NCI-H345 treated with DMSO at 0.1 percent for 48 hours (cell line): ENCODE measurements around the gene AHCTF1.
"Not testable (repeated sequence)": the region's sequence is repeated elsewhere in the genome, so short reads cannot be mapped to it uniquely, and the experiment has no call there.

ENCODE experiments used
- DNase-seq: peaks from one replicate; lab custom pipeline; 2025; ENCODE audit not compliant: unreplicated experiment; lab: John Stamatoyannopoulos, UW

AHCTF1 gene

DNA sequence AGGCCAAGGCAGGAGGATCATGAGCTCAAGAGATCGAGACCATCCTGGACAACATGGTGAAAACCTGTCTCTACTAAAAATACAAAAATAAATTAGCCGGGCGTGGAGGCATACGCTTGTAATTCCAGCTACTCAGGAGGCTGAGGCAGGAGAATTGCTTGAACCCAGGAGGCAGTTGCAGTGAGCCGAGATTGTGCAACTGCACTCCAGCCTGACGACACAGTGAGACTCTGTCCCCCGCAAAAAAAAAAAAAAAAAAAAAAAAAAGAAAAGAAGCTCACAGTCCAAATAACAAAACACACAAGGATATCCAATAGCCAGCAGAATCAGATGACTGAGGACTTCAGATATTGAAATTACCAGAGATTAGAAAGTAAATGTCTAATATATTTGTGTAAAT lies 11.8 kb downstream of the AHCTF1 start:
- no peak for DNase-seq

DNA sequence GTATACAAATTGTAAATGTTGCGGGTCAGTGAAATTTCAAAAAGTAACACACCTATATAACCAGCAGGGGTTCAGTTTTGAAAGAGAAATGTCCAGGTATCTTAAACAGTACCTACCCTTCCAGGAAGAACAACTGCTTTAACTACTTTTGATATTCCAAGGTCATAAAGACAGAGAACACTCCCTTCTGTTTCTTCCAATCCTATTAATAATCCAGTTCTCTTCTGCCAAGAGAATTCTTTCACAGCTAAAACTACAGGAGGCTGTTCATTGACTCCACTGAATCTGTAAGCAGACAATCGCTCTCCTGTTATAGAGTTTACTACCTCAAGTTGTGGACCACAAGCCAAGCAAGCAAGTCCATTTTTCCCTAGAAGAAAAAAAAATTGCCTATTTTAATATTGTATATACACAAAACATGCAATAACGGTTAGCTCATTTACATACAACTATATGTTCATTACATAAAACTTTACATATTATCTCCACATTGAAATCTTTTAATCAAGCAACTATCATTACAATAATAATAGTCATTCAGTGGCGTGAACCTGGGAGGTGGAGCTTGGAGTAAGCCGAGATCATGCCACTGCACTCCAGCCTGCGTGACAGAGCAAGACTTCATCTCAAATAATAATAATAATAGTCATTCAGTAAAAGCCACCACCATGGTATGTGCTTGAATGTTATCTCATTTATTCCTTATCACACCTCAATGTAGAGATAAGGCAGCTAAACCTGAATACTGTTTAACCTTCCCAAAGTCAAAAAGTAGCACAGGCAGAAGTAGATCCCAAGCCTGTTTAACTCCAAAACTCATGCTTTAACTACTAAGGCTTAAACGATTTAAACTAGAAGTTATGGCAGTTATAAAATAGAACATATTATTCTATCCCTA lies 15.5 kb downstream of the AHCTF1 start:
- DNase-seq, result not testable (repeated sequence)

DNA sequence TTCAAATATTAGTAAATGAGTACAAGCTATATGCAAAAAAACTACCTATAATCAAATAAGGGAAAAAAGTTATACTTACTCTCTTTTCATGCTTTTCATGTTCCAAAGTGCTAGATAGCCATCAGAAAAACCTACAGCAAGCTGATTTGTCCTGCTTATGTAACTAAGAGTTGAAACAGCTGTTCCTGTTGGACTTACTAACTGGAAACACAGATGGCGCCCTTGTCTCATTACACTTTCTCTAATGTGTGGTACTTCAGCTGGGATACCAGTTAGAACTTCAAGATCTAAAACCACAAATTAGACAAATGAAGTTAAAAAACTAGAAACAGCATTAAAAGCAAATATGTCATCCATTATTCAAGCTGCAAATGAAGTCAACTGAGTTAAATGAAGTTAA lies 24.3 kb downstream of the AHCTF1 start:
- peak; percentile 1 for DNase-seq

DNA sequence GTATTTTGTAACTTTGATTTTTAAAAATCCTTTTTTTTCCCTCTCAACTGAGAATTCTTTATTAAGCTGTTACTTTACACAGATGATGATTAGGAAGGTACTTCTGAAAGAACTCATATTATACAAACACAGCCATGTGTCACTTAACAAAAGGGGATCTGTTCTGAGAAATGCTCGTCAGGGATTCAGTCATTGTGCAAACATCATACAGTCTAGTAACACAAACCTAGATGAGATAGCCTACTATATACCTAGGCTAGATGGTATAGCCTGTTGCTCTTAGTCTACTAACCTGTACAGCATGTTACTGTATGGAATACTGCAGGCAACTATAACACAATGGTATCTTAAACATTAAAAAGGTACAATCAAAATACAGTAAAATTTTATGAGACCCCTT lies 24.9 kb downstream of the AHCTF1 start:
- DNase-seq, result no peak

DNA sequence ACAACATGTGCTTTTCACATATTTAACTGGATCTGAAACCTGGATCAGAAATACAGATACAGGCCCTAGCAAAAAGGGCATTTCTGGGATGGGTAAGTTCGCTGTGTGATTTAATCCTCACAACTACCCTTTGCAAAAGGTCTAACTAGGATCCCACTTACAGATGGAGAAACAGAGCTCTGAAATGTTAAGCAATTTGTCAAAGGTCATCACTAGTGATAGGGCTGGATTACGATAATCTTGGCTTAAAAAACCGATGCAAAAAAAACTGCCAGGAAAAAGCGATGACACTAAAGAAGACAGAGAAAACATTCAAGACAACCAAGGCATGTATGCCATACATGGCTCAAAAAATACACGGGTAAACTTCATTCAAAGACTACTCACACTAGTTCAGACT lies 29.9 kb downstream of the AHCTF1 start:
- DNase-seq, result no peak

DNA sequence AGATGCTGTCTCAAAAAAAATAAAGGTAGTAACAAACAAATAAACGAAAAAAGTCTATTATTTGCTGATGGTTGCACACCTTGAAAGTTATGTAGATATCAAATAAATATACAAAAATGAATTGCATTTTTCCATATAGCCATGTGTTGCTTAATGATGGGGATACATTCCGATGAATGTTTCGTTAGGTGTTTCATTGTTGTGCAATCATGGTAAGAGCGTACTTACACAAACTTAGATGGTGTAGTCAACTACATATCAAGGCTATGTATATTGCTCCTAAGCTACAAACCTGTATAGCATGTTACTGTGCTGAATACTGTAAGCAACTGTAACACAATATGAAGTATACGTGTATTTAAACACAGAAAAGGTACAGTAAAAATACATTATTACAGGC lies 34.4 kb downstream of the AHCTF1 start:
- DNase-seq, result no peak

DNA sequence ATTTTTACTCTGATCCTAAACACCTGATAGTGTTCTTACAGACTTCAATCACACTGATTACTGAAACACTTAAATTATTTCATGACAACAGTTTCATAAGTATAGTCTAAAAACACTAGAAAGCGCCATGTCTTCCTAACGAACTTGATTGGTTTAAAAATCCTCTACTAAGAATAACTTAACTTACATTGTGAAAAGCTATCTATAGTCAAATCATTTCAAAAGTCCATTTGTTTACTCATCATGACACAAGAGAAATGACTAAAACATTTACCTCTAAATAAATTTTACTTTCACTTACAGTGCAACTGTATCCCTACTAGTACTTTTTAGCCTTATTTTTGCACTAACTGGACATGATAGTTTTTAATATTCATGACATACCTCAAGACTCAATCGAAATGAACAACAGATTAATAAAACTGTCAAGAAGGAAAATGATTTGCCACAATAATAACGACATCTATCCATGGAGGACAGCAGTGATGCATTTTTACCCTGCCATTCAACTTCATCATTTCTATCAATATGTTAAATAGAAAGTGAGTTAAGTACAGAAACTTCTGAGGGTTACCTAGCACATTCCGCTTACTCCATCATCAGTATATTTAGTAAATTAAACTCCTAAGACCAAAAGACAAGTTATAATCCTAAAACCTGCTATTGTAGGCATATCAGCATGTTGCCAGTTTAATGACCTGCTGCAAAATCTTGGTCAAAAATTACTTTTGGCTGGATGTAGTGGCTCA lies 38.4 kb downstream of the AHCTF1 start:
- no peak for DNase-seq

DNA sequence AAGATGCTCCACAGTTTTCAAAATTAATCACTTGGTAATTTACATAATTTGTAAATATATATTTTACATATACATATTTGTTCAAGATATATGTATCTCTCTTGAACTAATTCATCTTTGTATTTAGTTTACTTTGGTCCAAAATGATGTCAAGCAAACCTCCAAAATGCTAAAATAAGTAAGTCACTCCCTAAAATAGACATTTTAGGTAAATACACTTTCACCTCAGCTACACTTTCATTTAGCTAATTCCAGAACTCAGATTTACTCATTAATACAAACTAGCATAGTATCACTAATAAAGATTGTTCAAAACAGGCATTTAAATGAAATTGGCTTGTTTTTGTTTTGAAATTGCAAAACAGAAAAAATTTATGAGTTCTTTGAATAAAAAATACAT lies 40.6 kb downstream of the AHCTF1 start:
- DNase-seq, result no peak

DNA sequence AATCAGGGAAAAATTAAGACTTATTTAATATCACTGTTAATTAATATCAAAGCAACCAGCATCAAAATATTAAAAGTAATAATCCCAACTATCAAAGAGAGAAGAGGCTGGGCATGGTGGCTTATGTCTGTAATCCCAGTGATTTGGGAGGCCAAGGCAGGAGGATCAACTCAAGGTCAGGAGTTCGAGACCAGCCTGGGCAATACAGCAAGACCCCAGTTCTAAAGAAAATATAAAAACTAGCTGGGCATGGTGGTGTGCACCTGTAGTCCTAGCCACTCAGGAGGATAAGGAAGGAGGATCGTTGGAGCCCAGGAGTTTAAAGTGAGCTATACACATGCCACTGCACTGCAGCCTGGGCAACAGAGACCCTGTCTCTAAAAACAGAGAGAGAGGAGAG lies 43.2 kb downstream of the AHCTF1 start:
- no peak for DNase-seq

DNA sequence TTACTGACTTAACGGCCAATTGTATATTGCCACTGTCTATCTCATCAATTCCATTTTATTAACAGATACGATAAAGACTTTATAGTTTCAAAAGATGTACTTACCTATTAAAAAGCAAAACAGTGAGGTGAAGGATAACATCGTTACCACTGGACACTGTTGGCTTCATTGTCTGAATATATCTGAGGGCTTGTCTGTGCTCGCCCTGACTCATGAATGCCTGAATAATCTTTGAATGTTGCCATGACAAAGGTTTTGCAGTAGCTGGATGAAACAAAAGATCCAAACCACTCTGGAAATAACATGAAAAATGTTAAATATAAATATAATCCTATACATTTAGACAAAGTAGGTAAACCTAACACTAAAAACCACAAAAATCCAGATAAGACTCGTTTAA lies 46.4 kb downstream of the AHCTF1 start:
- DNase-seq, result not testable (repeated sequence)

DNA sequence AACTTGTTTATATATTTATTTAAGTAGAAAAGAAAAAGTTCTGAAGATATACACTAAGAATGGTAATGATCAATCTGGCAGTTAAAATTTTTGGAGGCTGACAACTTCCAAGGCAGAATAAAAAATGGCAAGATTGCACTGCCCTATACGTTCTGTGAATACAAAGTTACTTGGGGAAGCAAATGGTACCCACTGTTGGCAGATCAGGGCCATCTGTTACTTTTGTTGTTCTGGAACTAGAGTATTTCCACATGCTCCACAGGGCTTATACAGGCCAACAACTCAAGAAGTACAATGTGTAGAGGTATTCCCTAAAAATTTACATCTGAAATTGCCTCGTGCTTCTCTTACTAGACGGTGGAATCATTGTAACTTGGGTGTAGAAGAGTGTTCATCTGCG lies 53.2 kb downstream of the AHCTF1 start:
- no peak for DNase-seq

DNA sequence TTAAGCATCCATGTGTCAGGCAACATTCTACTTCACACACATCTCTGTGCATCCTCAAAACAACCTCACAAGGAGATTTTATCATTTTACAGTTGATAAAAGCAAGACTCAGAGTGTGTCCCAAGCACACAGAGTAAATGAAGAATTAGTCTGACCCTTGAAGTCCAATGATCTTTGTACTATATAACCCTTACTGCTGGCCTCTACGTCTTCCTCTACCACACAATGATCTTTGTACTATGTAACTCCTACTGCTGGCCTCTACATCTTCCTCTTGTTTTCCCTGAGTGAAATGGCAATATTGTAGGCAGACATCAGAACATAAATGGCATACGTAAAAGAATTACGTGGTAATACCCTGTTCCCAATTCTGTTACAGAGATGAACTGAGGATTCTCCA lies 55.3 kb downstream of the AHCTF1 start:
- DNase-seq, result no peak

DNA sequence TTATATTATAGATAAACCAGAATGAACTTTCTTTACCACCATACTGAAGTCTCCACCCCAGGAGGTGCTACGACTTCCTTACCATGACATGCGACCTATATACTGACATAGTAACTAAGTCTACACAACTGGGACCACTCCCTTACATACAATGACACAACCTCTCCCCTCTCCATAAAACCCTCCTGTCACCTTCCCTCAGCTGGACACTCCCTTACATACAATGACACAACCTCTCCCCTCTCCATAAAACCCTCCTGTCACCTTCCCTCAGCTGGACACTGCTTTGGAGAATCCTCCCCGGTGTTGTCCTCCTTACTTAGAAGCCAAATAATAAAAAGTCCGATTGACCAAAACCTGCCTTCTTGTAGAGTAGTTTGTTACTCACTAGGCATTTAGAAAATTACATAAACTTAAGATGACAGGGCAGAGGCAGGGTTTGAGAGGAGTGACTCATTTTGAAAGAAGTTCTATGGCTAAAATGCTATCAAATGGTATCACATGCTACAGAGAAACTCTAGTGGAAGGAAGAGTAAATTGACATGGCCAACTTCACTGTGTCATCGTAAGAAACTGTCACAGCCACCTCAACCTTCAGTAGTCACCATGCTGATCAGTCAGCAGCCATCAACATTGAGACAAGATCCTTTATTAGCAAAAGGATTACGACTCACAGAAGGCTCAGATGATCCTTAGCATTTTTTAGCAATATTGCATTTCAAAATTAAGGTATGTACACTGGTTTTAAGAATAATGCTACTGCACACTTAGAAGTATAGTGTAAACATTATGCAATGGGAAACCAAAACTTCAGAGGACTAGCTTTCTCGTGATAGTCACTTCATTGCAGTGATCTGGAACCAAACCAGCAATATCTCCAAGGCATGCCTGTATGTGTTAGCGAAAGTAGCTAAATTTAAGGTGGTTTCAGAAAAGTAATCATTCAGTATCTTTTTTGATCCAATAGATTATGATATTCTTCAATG lies 56.4 kb downstream of the AHCTF1 start:
- DNase-seq, result no peak

DNA sequence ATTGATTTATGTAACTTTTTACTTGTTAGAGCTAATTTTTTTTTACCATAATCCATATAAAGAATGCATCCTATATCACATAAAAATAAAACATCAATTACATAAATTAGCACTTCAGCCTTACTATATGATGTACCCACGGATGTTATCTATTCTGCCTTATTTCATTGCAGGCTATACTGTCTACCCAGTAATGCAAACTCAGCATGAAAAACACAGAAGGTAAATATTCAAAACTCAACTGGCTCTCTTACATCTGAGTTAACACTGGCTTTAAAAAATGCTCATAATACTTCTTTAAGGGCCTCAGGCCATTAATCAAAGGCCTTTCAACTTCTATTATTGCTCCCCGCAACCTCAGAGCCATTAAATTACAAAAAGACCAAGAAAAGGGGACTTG lies 65.8 kb downstream of the AHCTF1 start:
- no peak for DNase-seq

DNA sequence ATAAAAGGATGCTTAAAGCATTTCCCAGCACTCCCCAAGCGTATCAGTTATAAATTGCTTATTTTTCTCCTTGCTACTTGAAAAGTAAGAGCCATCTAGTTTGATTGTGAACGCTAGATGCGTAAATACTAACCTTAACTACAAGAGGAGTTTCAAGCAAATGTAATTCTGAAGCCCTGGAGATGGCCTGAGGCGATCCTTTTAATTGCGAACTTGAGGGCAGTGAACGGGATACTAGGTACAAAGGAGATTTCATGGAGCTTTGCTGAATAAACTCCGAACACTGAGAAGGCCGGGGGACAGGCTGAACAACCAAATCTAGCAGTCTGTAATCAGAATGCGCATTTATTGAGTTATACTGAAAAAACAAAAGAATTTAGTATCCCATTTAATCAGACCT lies 68.0 kb downstream of the AHCTF1 start:
- DNase-seq, result not testable (repeated sequence)

DNA sequence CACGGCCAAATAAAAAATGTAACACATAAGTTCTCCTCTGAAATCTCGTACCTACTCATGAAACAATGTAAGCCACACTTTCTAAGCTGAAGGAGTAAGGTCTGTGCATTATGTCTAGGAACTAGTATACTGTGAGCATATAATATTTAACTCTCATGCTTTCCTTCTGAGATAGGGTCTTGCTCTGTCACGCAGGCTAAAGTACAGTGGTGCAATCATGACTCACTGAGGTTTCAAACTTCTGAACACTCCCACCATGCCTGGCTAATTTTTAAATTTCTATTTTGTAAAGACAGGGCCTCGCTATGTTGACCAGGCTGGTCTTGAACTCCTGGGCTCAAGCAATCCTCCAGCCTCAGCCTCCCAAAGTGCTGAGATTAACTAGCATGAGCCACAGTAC lies 71.3 kb downstream of the AHCTF1 start:
- no peak for DNase-seq

DNA sequence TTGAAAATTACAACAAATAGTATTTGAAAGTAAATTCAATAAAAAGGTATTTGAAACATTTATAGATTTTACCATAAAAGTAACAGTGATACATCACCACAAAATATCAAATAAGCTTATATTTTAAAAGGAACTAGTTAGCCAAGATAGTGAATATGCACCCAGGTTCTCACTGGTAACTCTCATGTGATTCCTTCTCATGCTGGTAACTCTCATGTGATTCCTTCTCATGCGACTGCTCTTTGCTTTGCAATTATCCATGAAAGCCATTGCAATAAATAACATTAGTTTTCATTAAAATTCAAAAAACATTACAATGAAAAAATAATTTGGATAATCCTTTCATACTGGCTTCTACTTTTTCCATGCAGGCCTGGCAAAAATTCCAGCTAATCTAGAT lies 75.4 kb downstream of the AHCTF1 start:
- no peak for DNase-seq

DNA sequence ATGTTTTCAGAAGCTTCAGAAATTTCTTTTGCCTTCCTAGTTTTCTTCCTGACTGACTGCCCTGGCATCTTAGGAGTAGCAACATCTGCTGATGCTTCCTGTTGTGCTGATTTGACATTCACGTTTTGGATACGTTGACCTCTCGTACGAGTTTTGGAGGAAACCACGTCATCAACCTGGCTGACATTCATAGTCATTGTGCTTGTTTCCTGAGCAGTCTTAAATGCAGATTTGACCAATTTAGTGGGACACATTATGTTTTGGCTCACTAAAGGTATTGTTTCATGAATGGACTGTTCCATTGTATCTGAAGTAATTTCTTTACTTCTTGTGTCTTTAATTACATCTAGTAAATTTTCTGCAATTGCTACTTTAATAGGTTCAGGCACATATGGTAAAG lies 81.1 kb downstream of the AHCTF1 start:
- DNase-seq, result not testable (repeated sequence)

DNA sequence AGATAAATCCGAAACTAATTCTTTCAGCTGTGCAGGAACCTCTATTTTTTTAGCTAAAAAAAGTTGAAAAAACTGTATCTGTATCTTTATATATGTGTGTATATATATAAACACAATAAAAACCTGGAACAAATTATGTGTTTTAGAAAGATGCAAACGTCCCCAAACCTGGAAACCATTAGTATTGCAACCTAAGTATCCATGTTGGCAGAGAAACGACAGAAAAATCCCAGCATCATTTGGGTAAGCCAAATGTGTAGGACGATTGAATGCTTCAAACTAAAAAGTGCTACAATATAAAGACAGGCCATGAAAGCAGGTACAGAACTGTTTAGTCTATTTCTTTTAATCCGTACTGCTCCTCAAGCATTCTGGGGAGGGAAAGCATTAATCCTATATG lies 87.9 kb downstream of the AHCTF1 start:
- no peak for DNase-seq

DNA sequence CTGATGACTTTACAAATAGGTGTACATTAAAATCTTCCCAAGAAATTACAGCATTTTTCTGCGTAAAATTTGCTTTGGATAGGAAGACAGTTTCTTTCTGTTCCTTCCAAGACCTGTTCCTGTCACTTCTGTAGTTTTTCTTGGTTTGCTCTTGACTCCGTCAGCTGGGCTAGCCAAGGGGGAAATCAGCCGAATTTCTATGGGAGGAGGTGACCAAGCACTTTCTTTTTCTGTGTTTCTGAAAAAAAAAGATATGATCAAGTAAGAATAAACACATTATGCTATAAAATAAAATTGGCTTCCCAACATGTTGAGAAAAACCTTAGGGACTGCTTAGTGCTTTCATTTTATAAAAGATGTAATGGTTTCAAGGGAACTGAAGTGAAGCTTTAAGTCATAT lies 91.0 kb downstream of the AHCTF1 start:
- DNase-seq, result not testable (repeated sequence)

DNA sequence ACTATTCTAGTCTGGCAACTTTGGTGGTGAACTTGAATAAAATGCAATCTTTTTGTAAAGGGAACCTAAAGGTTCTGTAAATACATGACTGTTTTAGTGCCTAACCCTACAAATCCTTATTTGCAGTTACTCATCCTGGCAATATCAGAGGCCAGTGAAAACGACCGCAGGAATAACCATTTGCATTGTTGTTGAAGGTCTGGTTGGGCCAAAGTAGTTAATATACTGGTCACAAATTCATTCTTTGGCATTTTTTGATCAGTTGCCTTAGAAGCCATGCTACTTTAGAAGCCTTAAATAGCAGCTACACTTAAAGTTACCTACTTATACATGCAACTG lies 93.7 kb downstream of the AHCTF1 start:
- no peak for DNase-seq
